GM21390 (cell line): Measurements from ENCODE around the gene CKLF.
"Not testable (repeated sequence)": the region's sequence is repeated elsewhere in the genome, so short reads cannot be mapped to it uniquely, and the experiment has no call there.

Experiments used
- ATAC-seq: cut with Tn5 transposase; IDR thresholded peaks from one replicate; pipeline ENCODE4 v1.9.1; 2021; ENCODE audit not compliant: unreplicated experiment

CKLF gene

DNA sequence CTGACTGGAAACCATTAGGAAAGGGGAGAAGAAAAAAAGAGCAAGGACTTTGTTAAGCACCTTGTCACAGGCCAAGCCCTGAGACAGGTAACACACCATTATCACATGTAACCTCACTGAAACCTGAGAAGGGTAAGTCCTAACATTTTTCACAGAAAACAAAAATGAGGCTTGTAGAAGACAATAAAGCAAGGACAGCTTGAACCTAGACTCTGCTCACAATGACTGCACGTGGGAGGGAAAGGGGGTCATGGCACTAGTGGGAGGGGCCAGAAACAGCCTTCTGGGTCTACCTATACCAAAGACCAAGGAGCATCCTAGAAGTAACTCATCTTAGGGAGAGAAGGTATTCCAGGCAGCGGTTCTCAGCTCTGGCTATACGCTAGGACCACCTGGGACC is 10.0 kb upstream of the CKLF start:
- ATAC-seq, result no peak

DNA sequence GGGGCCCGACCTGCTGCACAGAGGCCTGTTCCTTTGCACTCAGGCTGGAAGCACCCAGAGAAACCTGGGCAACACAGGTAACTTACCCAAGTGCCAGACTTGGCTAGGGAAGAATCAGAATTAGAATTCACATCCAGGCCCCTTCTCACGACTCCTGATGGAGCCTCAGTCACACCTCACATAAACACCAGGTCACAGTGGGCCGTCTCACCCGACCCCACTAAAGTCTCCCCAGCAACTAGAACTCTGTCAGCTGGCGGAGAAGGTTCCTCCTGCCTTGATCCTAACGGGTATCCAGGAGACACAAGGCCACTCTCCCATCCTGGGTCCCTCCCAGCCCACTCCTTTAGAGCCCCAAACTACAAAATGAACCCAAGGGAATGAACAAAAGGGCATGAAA is 8.8 kb upstream of the CKLF start:
- ATAC-seq, result no peak

DNA sequence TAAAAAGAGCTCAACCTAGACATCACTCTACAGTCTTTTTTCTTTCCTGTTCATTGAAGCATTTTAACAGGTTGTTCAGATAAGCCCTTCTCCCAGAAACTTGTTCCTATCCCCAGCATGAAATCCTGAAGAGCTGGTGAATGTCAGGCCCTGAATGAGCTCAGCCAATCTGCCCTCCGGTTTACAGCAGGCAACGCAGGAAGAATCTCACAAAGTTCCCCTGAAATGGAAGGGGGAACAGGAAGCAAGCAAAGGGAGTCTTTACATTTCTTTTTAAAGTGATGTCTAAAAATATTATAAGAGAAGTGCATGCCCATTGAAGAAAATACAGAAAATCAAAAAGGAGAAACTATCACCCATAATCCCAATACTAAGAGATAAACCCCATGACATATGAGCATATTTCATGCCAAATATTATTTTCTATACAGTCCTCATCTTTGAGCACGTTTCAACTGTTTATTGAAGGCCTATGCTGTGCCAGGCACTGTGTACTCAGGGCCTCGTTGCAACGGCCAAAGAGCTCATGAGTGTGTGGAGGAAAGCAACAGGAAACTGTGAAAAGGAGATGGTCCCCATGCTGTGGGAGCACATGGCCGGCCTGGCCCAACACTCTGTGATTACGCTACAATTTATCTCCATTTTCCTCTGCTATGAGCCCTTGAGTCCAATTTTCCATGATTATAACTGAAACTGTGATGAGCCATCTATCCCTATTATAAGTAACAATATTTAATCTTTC is 8.2 kb upstream of the CKLF start:
- no peak for ATAC-seq

DNA sequence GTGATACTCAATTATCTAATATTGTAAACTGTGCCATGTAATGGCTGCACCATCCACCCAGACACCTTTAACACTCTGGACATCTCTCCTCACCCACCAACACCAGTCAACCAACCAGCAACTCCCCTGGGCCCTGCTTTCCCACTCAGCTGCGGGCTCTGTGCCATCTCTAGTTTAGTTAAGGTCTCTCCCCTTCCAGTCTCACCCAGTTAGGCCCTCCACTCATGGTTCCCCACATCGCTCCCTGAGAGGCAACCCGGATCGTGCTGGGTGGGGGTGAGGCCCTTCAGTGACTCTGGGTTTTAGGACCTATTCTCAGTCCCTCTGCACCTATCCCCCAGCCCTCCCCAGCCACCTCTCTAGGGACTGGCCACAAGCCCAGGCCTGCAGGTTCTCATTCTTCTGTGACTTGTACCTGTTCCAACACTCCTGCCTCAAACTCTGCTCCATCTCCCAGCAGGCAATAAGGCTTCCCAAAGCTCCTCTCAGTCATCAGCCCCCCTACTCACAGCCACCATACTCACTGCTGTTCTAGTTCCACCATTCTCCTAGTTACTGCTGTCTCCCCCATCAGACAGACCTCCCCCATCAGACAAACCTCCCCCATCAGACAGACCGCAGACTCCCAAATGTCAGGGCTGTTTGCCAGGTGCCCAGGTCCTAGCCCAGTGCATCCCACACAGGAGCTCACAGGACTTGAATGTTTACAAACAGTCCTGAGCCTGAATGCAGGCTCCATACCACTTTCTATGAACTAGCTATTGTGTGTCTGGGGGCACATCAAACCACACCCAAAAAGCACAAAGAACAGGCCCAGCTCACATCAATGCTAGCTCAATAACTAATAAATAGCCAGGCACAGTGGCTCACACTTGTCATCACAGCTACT is 5.0 kb upstream of the CKLF start:
- ATAC-seq, result no peak

DNA sequence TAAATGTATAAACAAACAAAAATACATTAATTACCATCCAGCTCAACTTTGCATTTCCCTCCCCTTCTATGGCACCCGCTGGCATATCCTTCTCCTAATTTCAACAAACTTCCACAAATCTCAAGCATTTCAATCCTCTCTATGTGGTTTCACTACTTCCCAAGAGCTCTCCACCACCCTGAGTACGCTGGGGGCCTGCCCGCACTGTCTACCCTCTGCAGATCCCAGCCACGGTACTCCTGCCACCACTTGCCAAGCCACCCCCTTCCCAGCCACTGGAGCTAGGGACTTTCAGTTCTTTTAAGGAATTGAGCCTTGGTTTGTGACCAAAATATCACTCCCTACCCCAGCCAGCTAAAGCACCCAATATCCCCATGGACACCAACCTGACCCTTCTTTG is 4.3 kb upstream of the CKLF start:
- no peak for ATAC-seq

DNA sequence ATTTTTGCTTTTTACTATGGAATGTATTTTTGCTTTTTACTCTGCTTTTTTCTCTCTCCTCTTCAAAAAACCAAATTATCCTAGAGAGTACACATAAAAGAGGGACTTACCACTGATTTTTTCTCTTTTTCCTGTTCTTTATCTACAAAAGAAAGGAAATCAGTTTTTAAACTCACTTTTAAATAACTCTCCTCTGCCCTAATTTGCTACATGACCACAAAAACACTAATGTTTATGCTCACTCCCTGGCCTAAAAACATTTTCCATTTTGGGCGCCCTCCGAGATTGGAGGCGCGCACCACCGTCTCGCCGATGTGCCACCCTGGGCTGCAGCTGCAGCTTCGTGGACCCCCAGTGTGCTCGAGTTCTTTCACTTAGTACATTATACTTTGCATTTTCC is 3.5 kb upstream of the CKLF start:
- no peak for ATAC-seq

DNA sequence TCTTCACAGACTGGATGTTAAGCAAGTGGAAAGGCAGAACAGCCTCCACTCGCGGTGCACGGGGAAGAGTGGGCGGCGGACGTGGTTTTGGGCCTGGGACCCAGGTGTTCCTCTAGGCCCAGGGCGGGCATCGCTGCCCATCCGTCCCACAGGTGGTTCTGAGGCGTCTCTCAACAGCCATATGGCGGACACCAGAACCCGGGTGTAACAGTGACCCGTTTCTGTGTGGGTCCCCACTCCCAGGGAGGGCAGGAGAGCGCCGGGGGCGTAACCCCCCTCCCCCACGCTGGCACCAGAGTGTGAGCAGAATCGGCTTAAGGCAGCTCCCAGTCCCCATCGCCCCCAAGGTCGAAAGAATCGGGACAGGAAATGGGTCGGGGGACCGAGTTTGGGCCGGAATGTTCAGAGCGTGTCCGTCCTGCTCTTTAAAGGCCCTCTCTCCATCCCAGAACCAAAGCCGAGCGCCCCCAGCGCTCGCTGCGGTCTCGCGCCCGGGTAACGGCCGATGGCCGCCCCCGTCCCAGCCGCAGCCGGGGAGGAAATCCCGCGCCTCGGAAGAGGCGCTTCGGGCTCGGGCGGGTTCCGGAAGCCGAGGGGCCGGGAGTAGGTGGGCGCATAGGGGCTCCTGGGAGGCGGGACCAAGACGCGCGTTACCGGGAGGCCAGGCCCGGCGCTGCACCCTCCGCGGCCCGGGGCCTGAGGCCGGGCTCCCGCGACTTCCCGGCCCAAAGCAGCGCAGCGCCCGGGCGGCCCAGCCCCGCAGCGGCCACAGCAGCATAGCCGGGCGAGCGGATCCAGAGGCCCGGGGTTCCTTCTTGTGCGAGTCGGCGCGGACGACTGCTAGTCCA is 2.9 kb upstream of the CKLF start, which contains the start of gene TK2:
Gene TK2 (minus strand): TSS at position 839 of the 848 bp plus-strand sequence. CDS start 61 bp downstream, at position 778.
- ATAC-seq, result peak; percentile 33

DNA sequence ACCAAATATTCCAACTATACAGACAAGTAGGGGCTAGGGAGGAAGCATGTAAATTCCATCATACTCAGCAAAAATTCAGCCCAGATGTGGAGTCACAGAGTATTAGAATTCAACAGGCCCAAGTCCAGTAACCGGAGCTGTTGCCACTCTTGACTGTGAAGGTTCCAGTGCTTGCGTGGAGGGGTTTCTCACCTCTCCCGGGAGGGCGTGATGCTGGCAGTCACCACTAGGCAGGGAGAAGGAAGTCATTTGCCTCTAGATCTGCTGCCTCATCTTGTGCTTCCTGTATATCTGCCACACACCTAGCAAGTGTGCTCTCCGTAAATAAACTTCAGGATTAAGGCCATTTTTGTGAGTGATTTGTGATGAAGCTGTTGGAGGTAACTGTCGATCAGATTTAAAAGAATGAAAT is 1.0 kb upstream of the CKLF start:
- ATAC-seq, result no peak

DNA sequence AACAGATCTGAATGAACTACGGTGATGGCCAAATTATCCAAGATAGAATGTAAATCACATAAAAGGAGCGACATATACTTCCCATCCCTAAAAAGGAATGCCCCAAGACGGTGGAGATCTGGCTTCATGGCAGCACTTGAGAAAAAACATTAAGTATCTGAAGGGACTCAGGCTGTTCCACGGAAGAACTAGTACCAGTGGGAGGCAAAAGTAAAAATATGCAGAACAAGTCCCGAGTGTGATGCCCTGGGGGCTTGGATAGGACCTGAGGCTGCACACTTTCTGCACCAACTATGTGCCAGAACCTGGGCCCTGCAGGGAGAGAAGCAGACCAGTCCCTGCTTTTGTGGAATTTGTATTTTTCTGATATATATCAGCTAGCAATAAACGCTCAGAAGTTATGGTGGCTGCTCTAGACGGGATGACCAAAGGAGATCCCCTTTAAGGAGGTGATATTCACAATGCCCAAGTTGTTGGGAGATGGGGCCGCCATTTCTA is 539 bp upstream of the CKLF start:
- no peak for ATAC-seq

DNA sequence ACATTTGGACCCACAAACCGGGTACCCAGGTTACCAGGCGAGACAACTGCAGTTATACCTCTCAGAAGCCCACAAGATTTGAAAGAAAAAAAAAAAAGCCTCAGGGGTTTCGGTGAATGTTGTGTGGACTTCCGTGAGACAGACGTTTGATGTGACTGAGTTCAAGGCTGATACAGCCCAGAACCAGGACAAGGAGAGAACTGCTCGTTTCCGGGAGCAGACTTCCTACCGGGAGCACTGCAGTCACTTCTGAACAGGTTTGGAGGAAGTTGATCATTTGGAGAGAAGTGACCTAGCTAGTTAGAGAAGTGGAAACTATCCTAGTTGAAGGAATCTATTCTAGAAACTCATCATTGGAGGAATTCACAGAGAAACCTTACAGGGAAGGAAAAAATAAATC is 847 bp downstream of the CKLF start:
- ATAC-seq, result no peak

DNA sequence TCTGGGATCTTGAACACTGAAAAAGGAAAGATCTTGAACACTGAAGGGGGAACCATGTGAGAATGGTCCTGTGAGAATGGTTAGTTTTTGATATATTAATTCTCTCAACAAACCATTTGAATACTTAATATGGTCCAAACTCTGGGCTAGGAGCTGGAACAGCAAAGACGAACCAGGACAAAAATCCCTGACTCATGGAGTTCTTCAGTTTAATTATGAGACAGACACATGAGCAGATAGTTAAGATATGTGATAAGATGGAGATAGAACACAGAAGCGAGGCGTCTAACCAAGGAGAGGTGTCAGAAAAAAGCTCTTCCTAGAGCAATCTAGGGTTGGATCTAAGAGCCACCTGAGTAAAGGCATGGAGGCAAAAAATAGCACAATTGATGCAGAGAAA is 1.6 kb downstream of the CKLF start:
- no peak for ATAC-seq

DNA sequence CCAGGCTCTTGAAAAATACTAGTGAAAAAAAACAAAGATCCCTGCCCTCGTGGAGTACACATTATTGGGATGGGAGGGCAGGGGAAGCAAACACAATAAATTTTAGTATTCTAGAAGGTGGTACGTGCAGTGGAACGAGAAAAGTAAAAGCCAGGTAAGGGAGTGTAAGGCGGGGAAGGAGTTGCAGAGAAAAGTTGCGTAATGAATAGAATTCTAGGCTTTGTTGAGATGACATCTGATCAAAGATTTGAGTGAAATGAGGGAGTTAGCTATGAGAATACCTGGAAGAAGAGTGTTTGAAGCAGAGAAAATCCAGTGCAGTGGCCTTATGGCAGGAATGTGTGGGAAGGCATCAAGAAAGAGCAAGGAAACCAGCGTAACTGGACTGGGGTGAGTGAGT is 2.1 kb downstream of the CKLF start:
- no peak for ATAC-seq

DNA sequence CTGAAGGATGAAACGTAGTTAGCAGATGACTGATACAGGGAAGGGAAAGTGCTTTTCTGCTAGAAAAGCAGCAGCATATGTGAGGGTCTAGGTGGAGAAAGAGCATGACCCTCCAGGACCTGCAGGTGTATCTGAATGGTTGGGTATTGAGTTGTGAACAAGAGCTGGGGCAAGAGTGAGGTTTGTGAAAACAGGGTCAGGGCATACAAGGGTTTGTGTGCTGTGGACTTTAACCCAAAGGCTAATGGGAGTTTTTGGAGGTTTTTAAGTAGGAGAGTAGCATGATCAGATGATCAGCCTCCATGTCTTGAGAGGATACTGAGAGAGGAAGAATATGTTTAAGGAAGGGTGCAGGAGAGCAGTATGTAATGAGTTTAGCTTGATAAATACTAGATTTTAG is 7.7 kb downstream of the CKLF start:
- no peak for ATAC-seq

DNA sequence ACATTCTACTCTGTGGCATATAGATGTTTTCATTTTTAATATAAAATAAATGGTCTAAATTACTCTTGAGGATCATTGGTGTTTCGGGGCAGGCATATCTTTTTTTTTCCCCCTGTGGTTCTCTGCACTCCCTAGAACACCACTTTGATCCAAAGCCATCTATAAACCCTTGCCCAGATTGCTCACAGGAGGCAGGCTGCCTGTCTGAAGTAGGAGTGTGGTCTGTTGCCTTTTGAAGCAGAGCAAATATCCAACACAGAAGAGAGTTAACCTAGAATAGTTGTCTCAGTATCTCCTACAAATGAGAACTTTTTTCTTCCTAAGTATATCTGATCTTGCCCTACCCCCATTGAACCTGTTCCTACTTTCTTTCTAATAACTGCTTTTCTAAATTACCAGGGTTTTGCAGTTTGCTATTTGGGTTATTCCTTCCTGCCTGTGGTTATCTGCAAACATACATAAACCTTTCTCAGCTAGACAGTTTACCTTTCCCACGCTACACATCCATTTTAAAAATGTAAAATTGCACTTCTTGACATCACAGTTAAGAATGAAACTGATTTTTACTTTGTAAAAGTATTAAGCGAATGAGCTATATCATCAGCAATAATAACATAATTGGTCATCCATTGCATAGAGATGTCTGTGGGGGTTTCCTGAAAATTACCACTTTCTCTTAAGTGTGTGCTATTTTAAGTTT is 9.2 kb downstream of the CKLF start:
- ATAC-seq, result no peak

DNA sequence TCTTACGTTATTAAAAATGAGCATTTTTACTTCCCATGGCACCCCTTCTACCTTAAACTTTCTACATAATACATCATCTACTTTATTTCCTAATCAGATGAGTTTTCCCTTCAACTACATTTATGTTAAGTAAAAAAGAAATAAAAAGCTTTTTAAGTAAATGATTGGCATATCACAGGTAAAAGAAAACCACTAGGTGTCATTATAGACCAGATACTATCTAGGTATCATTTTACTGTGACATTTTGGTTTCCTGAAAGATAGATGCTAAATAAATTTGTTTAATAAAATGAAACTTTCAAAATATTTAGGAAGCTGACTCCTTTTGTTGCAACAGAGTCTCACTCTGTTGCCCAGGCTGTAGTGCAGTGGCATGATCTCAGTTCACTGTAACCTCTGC is 10.0 kb downstream of the CKLF start:
- ATAC-seq, result no peak

DNA sequence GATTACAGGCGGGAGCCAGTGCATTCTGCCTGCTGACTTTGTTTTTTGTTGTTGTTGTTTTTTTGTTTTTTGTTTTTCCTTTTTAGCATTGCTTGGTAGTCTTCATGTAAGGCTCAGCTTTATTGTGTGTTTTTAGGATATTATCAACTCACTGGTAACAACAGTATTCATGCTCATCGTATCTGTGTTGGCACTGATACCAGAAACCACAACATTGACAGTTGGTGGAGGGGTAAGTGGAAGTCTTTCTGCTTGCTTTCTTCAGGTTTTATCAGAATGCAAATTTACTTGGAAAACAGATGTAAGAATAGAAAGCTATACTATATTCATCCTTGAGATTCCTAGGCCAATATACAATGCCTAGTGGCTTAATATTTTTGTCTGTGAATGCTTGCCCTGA is 10.6 kb downstream of the CKLF start:
- ATAC-seq, result no peak

DNA sequence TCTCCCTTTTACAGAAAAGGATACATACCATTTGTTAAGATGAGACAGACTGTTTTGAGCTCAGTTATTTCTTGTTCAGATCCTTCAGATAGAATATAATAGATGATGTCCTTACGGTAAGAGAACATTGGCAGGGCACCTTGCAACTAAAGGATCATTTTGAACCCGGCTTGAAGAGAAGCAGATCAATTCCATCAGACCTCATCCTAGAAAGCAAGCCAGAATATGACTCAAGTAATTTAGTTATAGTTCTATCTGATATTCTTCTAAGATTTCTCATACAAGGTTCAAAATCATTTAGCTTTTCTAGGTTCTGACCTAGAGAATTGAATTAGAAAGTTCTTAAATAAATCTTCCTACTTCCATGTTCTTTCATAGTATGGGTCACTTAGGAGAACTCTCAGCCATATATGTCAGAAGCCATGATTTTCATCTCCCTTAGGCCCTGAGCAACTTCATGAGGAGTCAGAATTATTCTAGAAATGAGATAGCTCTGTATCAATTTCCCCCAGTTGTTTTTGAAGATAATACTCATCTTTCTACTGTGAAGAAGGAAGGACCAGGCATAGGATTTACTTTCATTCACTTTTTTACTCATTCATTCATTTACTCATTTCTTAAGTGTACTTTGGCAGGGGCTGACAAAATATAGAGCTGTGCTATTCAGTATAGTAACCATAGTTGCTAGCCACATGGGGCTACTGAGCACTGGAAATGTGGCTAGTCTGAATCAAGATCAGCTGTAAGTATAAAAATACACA is 11.4 kb downstream of the CKLF start:
- no peak for ATAC-seq

DNA sequence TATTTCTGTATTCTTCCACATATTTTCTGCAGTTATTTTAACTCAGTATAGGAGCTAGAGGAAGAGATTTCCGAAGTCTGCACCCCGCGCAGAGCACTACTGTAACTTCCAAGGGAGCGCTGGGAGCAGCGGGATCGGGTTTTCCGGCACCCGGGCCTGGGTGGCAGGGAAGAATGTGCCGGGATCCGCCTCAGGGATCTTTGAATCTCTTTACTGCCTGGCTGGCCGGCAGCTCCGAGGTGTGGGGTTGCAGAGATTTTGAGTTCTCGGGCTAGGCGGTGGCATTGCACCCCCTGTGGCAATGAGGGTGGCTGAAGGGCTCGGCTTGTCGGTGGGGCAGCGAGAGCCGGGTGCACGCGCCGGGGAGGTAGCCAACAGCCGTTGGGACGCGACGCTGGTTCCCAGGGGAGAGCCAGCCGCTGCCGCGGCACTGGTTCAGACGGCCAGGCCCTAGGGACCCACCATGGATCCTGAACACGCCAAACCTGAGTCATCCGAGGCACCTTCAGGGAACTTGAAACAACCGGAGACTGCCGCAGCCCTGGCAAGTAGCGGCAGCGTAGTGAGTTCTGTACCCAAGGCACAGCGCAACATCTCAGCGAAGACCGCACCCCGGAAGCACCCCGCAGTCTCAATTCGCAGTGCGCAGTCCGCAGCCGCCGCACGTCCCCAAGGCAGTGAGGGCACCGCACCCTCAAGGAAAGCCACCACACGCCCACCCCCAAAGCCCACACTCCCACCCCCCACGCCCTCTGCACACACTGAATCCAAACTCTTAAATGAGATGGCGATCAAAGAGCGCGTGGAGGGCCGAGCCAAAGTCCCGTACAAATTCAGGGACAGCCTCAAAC is 13.9 kb downstream of the CKLF start, which contains the start of gene CMTM1:
Gene CMTM1 (plus strand): TSS at position 389 of the 851 bp plus-strand sequence. CDS start 75 bp downstream, at position 464.
- ATAC-seq, result no peak

DNA sequence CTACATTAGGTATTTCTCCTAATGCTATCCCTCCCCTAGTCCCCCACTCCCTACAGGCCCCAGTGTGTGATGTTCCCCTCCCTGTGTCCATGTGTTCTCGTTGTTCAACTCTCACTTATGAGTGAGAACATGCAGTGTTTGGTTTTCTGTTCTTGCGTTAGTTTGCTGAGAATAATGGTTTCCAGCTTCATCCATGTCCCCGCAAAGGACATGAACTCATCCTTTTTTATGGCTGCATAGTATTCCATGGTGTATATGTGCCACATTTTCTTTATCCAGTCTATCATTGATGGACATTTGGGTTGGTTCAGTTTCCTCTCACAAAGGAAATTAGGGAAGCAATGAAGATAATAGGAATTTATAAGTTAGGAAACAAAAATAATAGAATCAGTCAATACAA is 14.9 kb downstream of the CKLF start:
- not testable (repeated sequence) for ATAC-seq
